T-helper 17 cell (primary cell): ENCODE results near the gene ZNF217. TPM values are rescaled to one million over a fixed set of nuclear protein-coding genes. Genes with fewer than 3 reads are reported as not detected.
A peak's percentile ranks its signal among the peaks of the same experiment; 100 is the strongest.

Experiments used
- ATAC-seq: fragments of 150-1000 bp; cut with Tn5 transposase; 2 replicates; pipeline ENCODE4 v1.10.0; 2021; ENCODE audit warnings: mild to moderate bottlenecking, moderate library complexity
- DNase-seq, 3 donors: peaks; one replicate each; pipeline versions ENCODE4 v3.0.0 to v3.0.0-alpha.2; 2020 to 2021
- H3K9me3 ChIP-seq: one replicate; pipeline ENCODE4 v1.7.0; 2013; ENCODE audit warnings: low read length, mild to moderate bottlenecking; ENCODE audit not compliant: control insufficient read depth, poor library complexity, severe bottlenecking
- H3K27ac Mint-ChIP-seq: one replicate; pipeline ENCODE4 v1.8.0; 2022; ENCODE audit warnings: mild to moderate bottlenecking, moderate library complexity, mixed read lengths
- H3K27me3 Mint-ChIP-seq: one replicate; pipeline ENCODE4 v1.8.0; 2022; ENCODE audit warnings: mixed read lengths
- H3K36me3 Mint-ChIP-seq: one replicate; pipeline ENCODE4 v1.8.0; 2022; ENCODE audit warnings: low read depth, mixed read lengths
- H3K4me1 Mint-ChIP-seq: one replicate; pipeline ENCODE4 v1.8.0; 2022; ENCODE audit warnings: mild to moderate bottlenecking, mixed read lengths
- H3K4me3 Mint-ChIP-seq: one replicate; pipeline ENCODE4 v1.8.0; 2022; ENCODE audit warnings: mild to moderate bottlenecking, moderate library complexity, mixed read lengths
- total RNA-seq, 4 donors: library from RNA in 2 of 4; stranded (reverse) in 2 of 4; gene quantifications; one replicate each; pipeline ENCODE4 v1.2.3 and lab custom pipeline; 2022 to 2026

Gene ZNF217
- total RNA-seq, 2 donors from 2014 or later = 70.4 to 72.8 TPM

DNA sequence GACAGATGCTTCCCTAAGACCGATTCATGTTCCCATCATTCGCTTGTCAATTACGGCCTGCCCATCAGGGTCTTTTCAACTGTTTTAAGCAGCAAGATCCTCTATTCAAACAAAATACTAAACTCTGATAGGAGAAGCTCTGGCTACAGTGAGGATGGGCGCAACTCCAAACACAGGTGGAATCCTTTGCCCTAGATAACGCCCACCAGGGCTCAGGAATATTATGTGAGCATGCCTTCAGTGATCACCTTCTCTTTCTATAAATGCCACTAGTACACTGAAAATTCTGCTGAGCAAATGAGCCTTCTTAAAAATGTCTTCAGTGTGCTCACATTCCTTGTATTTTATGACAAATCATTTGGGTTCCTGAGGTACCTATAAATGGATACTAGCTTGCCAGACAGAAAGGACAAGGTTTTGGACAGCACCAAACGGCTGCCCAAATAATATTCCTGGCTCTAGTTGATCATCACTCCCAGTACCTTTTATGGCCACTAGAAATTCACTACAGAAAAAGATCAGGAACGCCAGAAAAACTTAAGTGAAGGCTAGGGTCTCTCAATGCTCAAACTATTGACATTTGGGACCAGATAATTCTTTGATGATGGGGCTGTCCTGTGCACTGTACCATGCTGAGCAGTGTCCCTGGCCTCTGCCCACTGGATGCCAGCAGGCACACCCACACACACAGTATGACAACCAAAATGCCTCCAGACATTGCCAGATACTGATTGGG lies 13.1 kb downstream of the ZNF217 start:
- Mint-ChIP-seq H3K4me3 (peak overlapping the region; percentile 94), H3K36me3 (peaks cover 5% of the 10 kb centered on the region), H3K27me3 (no peaks in the 10 kb centered on the region), H3K4me1 (peaks cover 60% of the 10 kb centered on the region), H3K27ac (peak overlapping the region; percentile 99)
- DNase-seq = no peak
- no peak for ATAC-seq
- no peaks in the 10 kb centered on the region for H3K9me3 ChIP-seq

DNA sequence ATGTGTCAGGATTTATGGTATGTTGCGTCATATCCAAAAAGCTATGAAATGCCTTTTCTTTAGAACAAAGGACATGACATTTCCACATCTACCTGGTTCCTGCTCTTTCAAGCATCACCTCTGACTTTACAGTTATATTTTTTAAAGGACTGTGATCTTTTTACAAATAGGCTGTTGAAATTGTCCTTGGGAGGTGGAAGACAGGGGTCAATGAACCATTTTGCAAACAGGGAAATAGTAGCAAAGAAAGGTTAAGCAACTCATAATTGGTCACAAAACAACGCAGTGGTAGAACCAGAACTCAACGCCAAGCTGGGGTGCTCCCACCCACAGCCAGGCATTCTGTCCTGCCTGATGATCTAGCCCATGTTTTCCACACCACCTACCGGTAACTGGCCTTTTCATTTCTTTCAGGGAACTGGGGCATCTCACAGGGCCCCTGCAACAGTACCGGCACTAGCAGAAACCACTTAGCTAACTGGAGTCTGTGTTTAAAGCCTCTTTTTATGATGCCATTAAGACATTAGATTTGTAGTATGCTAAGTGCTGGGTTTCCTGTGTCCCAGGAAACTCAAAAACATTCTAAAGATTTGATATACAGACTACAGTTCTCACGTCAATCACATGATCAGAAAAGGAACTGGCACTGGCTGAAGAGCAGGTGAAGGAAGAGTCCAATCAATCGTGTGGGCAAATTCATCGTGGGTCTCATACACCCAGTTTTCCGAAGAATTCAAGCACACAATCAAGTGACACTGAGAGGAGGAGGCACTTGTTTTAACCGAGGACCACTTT lies 13.9 kb downstream of the ZNF217 start:
- peak overlapping the region; percentile 99 for H3K27ac Mint-ChIP-seq
- peak overlapping the region; percentile 94 for H3K4me3 Mint-ChIP-seq
- no peaks in the 10 kb centered on the region for H3K9me3 ChIP-seq
- H3K36me3 Mint-ChIP-seq = peaks cover 7% of the 10 kb centered on the region
- ATAC-seq (peak; percentile 44), DNase-seq (no peak)
- H3K27me3 Mint-ChIP-seq = no peaks in the 10 kb centered on the region
- peaks cover 62% of the 10 kb centered on the region for H3K4me1 Mint-ChIP-seq

DNA sequence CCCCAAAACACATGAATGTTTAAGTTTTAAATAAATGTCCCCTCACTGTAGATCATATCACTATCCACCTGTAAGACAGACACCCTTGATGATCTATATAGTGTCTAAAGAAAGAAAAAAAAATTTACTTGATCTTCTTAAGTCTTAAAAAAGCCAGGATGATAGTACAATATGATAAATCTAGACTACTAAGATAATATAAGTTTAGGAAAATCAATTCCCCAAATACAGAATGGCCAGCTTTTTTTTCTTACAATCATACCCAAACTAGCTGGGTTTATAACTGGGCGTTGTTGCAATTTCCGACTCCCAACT lies 14.4 kb downstream of the ZNF217 start:
- H3K9me3 ChIP-seq = no peaks in the 10 kb centered on the region
- peak overlapping the region; percentile 99 for H3K27ac Mint-ChIP-seq
- H3K4me3 Mint-ChIP-seq = peak overlapping the region; percentile 94
- ATAC-seq (peak; percentile 6), DNase-seq (no peak)
- H3K27me3 Mint-ChIP-seq = no peaks in the 10 kb centered on the region
- peaks cover 67% of the 10 kb centered on the region for H3K4me1 Mint-ChIP-seq
- H3K36me3 Mint-ChIP-seq = peaks cover 8% of the 10 kb centered on the region

DNA sequence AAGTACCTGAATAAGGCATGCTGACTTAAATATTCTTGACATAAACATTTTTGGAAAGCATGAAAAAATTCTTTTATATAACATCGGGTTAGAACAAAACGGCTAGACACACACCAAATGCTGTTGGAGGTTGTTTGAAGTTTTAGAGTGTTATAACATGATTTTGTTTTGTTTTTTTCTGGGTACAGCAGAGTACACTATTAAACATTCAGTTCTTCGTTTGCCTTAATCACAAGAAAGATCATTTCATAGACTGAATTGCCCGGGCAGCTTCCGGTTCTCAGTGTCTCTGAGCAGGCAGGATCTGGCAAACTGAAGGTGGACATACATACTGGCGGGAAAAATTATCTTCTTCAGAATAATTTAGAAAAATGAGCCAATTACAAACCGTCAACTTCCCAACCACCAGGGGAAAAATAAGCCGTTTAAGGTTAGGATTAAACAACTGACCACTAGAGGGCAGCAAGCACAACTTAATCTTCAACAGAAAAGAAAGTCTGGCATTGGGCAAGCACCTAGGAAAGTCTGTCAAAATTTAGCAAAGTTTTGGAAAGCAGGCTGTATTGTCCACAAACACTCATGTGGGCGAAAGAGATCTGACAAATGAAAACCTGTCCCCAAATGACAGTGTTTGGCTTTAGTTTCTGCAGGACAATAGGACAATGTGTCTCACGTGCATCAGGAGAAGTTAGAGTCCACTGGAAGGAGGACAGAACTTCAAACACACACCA lies 15.0 kb downstream of the ZNF217 start:
- H3K9me3 ChIP-seq = no peaks in the 10 kb centered on the region
- Mint-ChIP-seq H3K27ac (peak overlapping the region; percentile 99), H3K4me1 (peaks cover 67% of the 10 kb centered on the region), H3K27me3 (no peaks in the 10 kb centered on the region), H3K36me3 (peaks cover 8% of the 10 kb centered on the region), H3K4me3 (peak overlapping the region; percentile 94)
- peak; percentile 62 for ATAC-seq
- peak in 2 of 3 donors; percentile 27 to 55 for DNase-seq

DNA sequence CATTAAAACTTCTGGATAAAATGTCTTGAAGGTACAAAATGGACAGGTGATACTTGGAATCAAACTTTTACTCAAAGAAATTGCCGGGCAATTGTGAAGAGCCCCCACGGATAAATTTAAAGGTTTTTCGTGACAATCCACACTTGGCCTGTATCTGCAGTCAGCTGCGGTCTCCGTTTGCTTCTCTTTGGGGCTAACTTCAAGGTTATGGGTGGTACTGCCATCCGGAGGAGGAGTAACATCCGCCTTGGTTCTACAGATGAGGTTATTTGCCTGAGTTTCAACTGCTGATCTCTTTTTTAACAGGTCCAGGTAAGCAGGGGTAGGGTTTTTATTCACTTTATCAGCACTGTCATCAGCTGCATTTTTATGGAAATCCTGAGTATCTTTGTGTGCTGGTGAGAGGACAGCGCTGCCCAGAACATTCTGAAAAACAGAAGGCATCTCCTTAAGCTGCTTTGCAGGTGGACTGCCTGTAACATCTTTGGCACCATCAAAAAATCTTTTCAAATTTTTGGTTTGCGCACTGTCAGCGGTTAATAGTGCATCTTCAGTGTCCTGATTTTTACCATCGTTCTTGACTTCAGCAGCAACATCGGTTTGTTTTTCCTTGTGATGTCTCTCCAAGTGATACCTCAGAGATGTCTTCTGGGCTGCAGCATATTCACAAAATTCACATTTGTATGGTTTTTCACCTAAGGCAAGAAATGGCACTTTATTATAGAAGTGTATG lies 16.9 kb downstream of the ZNF217 start:
- peak overlapping the region; percentile 79 for H3K4me3 Mint-ChIP-seq
- peaks cover 8% of the 10 kb centered on the region for H3K36me3 Mint-ChIP-seq
- DNase-seq (no peak), ATAC-seq (no peak)
- H3K4me1 Mint-ChIP-seq = peaks cover 69% of the 10 kb centered on the region
- no peaks in the 10 kb centered on the region for H3K27me3 Mint-ChIP-seq
- H3K27ac Mint-ChIP-seq = peak overlapping the region; percentile 99
- H3K9me3 ChIP-seq = no peaks in the 10 kb centered on the region

DNA sequence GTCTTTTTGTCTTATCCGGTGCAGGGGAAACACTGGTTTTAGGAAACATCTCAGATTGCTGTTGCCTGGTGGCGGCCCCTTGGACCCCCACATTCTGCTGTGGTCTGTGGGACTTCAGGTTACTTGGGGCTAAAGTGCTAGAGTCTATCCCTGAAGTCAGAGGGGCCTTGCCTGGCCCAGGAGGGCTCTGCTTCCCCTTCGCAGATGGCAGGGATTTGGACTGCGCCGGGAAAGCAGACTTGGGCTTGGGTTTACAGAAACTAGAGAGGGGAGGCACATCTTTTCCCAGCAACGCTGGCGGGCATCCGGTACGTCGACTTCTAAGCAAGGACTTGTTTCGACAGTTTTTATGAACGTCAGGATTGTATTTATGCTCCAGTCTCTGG lies 17.5 kb downstream of the ZNF217 start:
- no peaks in the 10 kb centered on the region for H3K27me3 Mint-ChIP-seq
- DNase-seq (no peak), ATAC-seq (no peak)
- peak overlapping the region; percentile 99 for H3K27ac Mint-ChIP-seq
- peak overlapping the region; percentile 79 for H3K4me3 Mint-ChIP-seq
- H3K9me3 ChIP-seq = no peaks in the 10 kb centered on the region
- peaks cover 69% of the 10 kb centered on the region for H3K4me1 Mint-ChIP-seq
- H3K36me3 Mint-ChIP-seq = peaks cover 11% of the 10 kb centered on the region

DNA sequence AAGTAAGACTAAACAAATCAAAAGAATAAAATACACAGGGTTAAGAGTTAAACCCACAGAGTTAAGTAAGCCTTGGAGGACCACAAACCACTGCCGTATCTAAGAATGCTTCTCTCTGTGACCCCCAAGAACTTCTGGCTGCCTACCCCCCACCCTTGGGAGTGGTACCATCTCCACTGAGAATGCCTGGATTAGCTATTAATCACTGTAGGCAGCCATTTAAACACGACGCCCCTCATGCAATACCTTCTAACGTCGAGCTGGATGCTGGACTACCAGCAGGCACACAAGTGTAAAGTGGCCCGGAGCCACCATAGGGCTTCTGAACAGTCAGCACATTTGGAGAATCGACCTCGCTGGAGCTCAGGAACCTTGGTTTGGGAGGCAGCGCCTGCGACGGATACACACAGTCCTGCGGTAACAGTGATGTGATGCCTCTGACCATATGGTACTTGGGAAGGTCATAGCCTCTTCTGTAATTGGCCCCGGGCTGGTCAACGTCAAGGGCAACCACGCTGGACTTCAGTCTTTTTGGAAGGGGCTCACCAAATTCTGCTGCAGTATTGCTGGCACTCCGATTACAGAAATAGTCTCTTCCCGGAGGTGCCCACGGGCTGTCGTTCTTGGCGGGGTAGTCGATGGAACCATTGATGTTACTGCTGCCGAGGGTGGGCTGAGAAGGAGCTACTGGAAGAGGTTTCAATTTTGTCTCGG lies 18.0 kb downstream of the ZNF217 start:
- Mint-ChIP-seq H3K36me3 (peaks cover 11% of the 10 kb centered on the region), H3K4me3 (peak overlapping the region; percentile 79), H3K4me1 (peaks cover 67% of the 10 kb centered on the region), H3K27ac (peak overlapping the region; percentile 99), H3K27me3 (no peaks in the 10 kb centered on the region)
- no peaks in the 10 kb centered on the region for H3K9me3 ChIP-seq
- DNase-seq (no peak), ATAC-seq (no peak)

DNA sequence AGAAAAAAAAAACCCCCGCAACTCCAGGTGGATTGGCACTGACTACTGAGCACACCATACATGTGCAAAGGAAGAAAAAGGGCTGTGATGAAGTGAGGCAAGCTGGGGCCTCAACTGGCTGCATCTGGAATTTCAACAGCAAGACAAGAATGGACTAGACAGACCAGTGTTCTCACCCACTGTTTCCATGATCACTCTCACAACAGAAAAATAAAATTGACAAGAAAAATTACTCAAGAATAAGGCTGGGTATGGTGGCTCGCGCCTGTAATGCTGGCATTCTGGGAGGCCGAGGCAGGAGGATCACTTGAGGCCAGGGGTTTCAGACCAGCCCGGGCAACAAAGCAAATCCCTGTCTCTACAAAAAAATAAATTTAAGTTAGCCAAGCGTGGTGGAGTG lies 18.8 kb downstream of the ZNF217 start:
- ATAC-seq = no peak
- no peaks in the 10 kb centered on the region for H3K9me3 ChIP-seq
- peak overlapping the region; percentile 99 for H3K27ac Mint-ChIP-seq

DNA sequence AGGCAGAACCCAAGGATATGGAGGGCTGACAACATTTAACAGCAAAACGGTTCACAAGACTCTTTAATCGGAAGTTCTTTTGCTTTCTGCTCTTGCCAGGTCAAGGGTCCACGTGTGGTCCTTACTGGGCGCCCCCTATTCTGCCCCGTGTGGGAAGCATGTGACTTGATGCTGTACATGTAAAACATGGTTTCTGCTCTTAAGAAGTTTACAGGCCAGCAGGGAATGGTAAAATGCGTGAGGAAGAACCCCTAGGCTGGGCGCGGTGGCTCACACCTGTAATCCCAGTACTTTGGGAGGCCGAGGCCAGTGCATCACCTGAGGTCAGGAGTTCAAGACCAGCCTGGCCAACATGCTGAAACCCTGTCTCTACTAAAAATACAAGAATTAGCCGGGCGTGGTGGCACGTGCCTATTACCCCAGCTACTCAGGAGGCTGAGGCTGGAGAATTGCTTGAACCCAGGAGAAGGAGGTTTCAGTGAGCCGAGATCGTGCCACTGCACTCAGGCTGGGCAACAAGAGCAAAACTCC lies 19.3 kb downstream of the ZNF217 start:
- H3K27ac Mint-ChIP-seq = peak overlapping the region; percentile 99
- DNase-seq = no peak
- H3K27me3 Mint-ChIP-seq = no peaks in the 10 kb centered on the region
- H3K9me3 ChIP-seq = no peaks in the 10 kb centered on the region
- peak overlapping the region; percentile 45 for H3K4me3 Mint-ChIP-seq
- no peak for ATAC-seq
- H3K36me3 Mint-ChIP-seq = peaks cover 13% of the 10 kb centered on the region
- peaks cover 60% of the 10 kb centered on the region for H3K4me1 Mint-ChIP-seq

More for the DNA sequence above, 18.8 kb downstream of the ZNF217 start:
- peak overlapping the region; percentile 64 for H3K4me3 Mint-ChIP-seq
- peaks cover 64% of the 10 kb centered on the region for H3K4me1 Mint-ChIP-seq
- H3K36me3 Mint-ChIP-seq = peaks cover 11% of the 10 kb centered on the region
- no peak for DNase-seq
- no peaks in the 10 kb centered on the region for H3K27me3 Mint-ChIP-seq

DNA sequence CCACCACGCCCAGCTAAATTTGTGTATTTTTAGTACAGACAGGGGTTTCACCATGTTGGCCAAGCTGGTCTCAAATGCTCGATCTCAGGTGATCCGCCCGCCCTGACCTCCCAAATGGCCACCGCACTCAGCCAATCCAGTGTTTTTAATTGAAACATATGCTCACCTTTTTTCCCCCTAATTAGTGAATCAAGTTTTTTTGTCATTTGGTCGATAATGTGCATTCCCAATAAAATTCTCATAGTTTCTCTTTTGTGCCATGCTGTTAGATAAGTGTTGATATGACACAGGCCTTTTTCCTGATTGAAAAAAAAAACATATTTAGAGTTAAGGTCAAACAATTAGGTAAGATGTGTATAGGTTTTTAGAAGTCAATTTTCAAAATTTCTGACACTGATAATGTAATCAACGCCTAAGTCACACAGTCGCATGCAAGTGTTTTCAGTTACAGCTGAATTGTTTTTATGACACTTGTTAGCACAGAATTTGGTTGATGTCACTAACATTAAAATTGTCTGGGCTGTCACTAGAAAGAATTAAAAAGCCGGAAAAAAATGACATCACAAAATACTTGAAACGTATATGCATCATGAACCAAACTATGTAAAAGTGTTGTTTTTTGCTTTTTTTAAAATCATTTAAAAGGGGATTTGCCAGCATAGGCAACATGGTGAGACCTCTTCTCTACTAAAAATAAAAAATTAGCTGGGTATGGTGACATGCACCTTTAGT lies 21.9 kb downstream of the ZNF217 start:
- DNase-seq (no peak), ATAC-seq (no peak)
- Mint-ChIP-seq H3K36me3 (peaks cover 13% of the 10 kb centered on the region), H3K4me3 (peak overlapping the region; percentile 3), H3K27ac (peak overlapping the region; percentile 87), H3K27me3 (no peaks in the 10 kb centered on the region), H3K4me1 (peaks cover 46% of the 10 kb centered on the region)
- H3K9me3 ChIP-seq = no peaks in the 10 kb centered on the region

DNA sequence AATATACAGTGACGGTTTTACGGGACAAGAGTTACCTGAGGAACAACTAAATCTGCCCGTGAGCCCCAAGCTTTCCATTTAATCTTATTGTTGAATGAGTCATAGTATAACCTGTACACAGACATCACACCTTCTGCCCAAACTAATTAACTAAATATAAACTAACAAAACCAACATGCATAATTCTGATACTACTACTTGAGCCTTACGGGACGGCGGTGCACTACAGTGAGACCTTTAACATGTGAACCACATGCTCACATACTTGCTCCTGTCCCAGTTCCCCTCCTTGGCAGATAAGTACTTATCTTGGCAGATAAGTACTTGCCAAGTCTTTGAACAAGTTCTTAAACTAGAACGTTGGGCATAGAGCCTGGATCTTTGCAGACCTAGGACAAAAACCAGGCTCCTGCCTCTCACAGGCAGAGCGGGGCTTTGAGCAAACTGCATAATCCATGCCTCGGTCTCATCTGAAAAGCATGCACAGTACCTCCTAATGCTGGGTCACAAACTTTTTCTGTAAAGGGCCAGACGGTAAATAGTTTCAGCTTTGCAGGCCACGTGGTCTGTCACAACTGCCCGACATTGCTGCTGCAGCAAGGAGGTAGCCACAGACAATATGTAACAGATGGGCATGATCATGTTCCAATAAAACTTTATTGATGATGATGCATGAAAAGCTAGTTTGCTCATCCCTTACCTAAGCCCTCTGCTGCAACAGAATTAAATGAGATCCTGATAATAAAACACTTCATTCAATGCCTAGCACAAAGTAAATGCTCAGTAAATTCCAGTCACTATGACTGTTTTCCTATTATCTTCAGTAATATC lies 23.0 kb downstream of the ZNF217 start:
- peaks cover 35% of the 10 kb centered on the region for H3K4me1 Mint-ChIP-seq
- H3K9me3 ChIP-seq = no peaks in the 10 kb centered on the region
- ATAC-seq (no peak), DNase-seq (no peak)
- H3K27me3 Mint-ChIP-seq = no peaks in the 10 kb centered on the region
- H3K36me3 Mint-ChIP-seq = peaks cover 10% of the 10 kb centered on the region
- no peak overlapping the region for H3K4me3 Mint-ChIP-seq
- peak overlapping the region; percentile 92 for H3K27ac Mint-ChIP-seq
